ENCODE measurements around the gene PNCK. TPM values are rescaled to one million over a fixed set of nuclear protein-coding genes. Genes with fewer than 3 reads are reported as not detected.
A peak's percentile ranks its signal among the peaks of the same experiment; 100 is the strongest.

Gene PNCK
- total and polyA plus RNA-seq, 4 donors, result 0.44 to 0.77 (median 0.67) TPM

- ATAC-seq (ENCODE audit: insufficient read depth, low FRiP score) (no peak), DNase-seq (peak; percentile 7 to 36 (median 24))
- Histone ChIP-seq H3K4me3 (no peak overlapping the region), H3K4me1 (ENCODE audit: control insufficient read depth in 5 of 5, insufficient read depth in 5 of 5, low read length in 5 of 5) (peaks cover 0 to 9% (median 4%) of the 10 kb centered on the region in 5 donors), H3K9me3 (ENCODE audit: control insufficient read depth in 4 of 4, insufficient read depth in 3 of 4, low read length in 3 of 4) (peaks cover 0 to 7% (median 0%) of the 10 kb centered on the region in 4 donors), H3K36me3 (ENCODE audit: control insufficient read depth in 4 of 4, insufficient read depth in 4 of 4, low read length in 4 of 4) (no peaks in the 10 kb centered on the region), H3K9ac (ENCODE audit: insufficient read depth in 1 of 2, low read length in 2 of 2) (no peak overlapping the region), H3K27me3 (ENCODE audit: control insufficient read depth in 3 of 3, insufficient read depth in 3 of 3, low read length in 2 of 3) (peaks cover 0 to 3% (median 0%) of the 10 kb centered on the region in 3 donors), H3K27ac (ENCODE audit: low read depth in 1 of 2, low read length in 1 of 2) (no peak overlapping the region)
- no peak for TF ChIP-seq CTCF (IDR thresholded peaks at IDR 0.05; ENCODE audit: control extremely low read depth, extremely low read depth)
- 82 to 89% methylated on average over 6 of the region's 6 CpGs for WGBS, 2 donors
Measured at GRCh38 chrX:153635388-153635787, 38.2 kb downstream of the PNCK start.

- ATAC-seq (ENCODE audit: insufficient read depth, low FRiP score) (no peak), DNase-seq (peak; percentile 70 to 81 (median 71))
- Histone ChIP-seq H3K27ac (ENCODE audit: low read depth in 1 of 2, low read length in 1 of 2) (no peak overlapping the region), H3K27me3 (ENCODE audit: control insufficient read depth in 3 of 3, insufficient read depth in 3 of 3, low read length in 2 of 3) (peaks cover 0 to 3% (median 0%) of the 10 kb centered on the region in 3 donors), H3K36me3 (ENCODE audit: control insufficient read depth in 4 of 4, insufficient read depth in 4 of 4, low read length in 4 of 4) (no peaks in the 10 kb centered on the region), H3K9ac (ENCODE audit: insufficient read depth in 1 of 2, low read length in 2 of 2) (no peak overlapping the region), H3K9me3 (ENCODE audit: control insufficient read depth in 4 of 4, insufficient read depth in 3 of 4, low read length in 3 of 4) (peaks cover 0 to 6% (median 0%) of the 10 kb centered on the region in 4 donors), H3K4me1 (ENCODE audit: control insufficient read depth in 5 of 5, insufficient read depth in 5 of 5, low read length in 5 of 5) (peaks cover 0 to 9% (median 4%) of the 10 kb centered on the region in 5 donors), H3K4me3 (no peak overlapping the region)
- TF ChIP-seq CTCF (IDR thresholded peaks at IDR 0.05; ENCODE audit: control extremely low read depth, extremely low read depth), result no peak
- 69% methylated on average over 9 to 15 of the region's 15 CpGs for WGBS, 2 donors
Measured at GRCh38 chrX:153634832-153635231, 38.8 kb downstream of the PNCK start.

GRCh38 chrX:153634236-153634635 lies 39.4 kb downstream of the PNCK start:
- peaks cover 0 to 3% (median 0%) of the 10 kb centered on the region in 3 donors for H3K27me3 ChIP-seq (ENCODE audit: control insufficient read depth in 3 of 3, insufficient read depth in 3 of 3, low read length in 2 of 3)
- peaks cover 0 to 7% (median 0%) of the 10 kb centered on the region in 4 donors for H3K9me3 ChIP-seq (ENCODE audit: control insufficient read depth in 4 of 4, insufficient read depth in 3 of 4, low read length in 3 of 4)
- H3K4me3 ChIP-seq, result no peak overlapping the region
- 86 to 94% methylated on average over 8 to 9 of the region's 9 CpGs for WGBS, 2 donors
- no peak overlapping the region for H3K9ac ChIP-seq (ENCODE audit: insufficient read depth in 1 of 2, low read length in 2 of 2)
- no peak overlapping the region for H3K27ac ChIP-seq (ENCODE audit: low read depth in 1 of 2, low read length in 1 of 2)
- H3K36me3 ChIP-seq (ENCODE audit: control insufficient read depth in 4 of 4, insufficient read depth in 4 of 4, low read length in 4 of 4), result no peaks in the 10 kb centered on the region
- DNase-seq (peak in 1 of 3 donors; percentile 9), ATAC-seq (ENCODE audit: insufficient read depth, low FRiP score) (no peak)
- H3K4me1 ChIP-seq (ENCODE audit: control insufficient read depth in 5 of 5, insufficient read depth in 5 of 5, low read length in 5 of 5), result peaks cover 0 to 9% (median 4%) of the 10 kb centered on the region in 5 donors
- TF ChIP-seq CTCF (IDR thresholded peaks at IDR 0.05; ENCODE audit: control extremely low read depth, extremely low read depth), result no peak
